Endothelial cell of umbilical vein (primary cell): ENCODE data around the gene SUFU. TPM values are rescaled to one million over a fixed set of nuclear protein-coding genes. Genes with fewer than 3 reads are reported as not detected.
A peak's percentile ranks its signal among the peaks of the same experiment; 100 is the strongest.

Experiments
- BruUV-seq: library from RNA; stranded (reverse); fragments of 400-500 nt; replicated peaks from 2 replicates; lab custom pipeline; 2021; lab: Mats Ljungman, UMichigan
- CTCF ChIA-PET: fragments of 300-600, 350-600 bp; sonication (Branson Sonifier 250); formaldehyde crosslinking; loops from one replicate; lab custom pipeline; 2021; ENCODE audit warnings: antibody characterized with exemption, inconsistent platforms; lab: Charles Lee
- POLR2A ChIA-PET: fragments of 300-600, 350-600 bp; sonication (Branson Sonifier 250); formaldehyde crosslinking; loops from one replicate; lab custom pipeline; 2021; ENCODE audit warnings: antibody characterized with exemption, inconsistent platforms; lab: Charles Lee
- DNase-seq: peaks from one replicate; pipeline ENCODE4 v3.0.0-alpha.2; 2011; ENCODE audit warnings: low read depth, low spot score
- FAIRE-seq: peaks from 2 replicates; lab custom pipeline; 2011; peaks lifted over from hg19 to GRCh38; lab: Jason Lieb, UNC
- H2AFZ ChIP-seq: 2 replicates; pipeline ENCODE4 v1.6.0; 2012; ENCODE audit warnings: low read depth, low read length, control low read depth, inconsistent platforms
- H3K27ac ChIP-seq: 2 replicates; pipeline ENCODE4 v1.5.1; 2011; ENCODE audit warnings: low read depth, mild to moderate bottlenecking, control low read depth, low read length, moderate library complexity; ENCODE audit not compliant: insufficient read depth
- H3K27me3 ChIP-seq, 2 experiments: 2 replicates each; pipeline versions ENCODE4 v1.6.0 to v1.6.1; 2011; ENCODE audit warnings: low read length in 2 of 2, mixed read lengths in 1 of 2; ENCODE audit not compliant: control insufficient read depth in 2 of 2, insufficient read depth in 2 of 2
- H3K36me3 ChIP-seq, 2 experiments: 2 replicates in 1 of 2; 3 replicates in 1 of 2; pipeline ENCODE4 v1.5.1; 2011; ENCODE audit warnings: low read length in 2 of 2, mild to moderate bottlenecking in 1 of 2, moderate library complexity in 1 of 2; ENCODE audit not compliant: control insufficient read depth in 2 of 2, insufficient read depth in 2 of 2; ENCODE audit errors: extremely low read depth in 1 of 2
- H3K4me1 ChIP-seq: 3 replicates; pipeline ENCODE4 v1.5.1; 2011; ENCODE audit warnings: mild to moderate bottlenecking, low read length; ENCODE audit not compliant: control insufficient read depth, insufficient read depth; ENCODE audit errors: extremely low read depth
- H3K4me2 ChIP-seq: 2 replicates; pipeline ENCODE4 v1.6.1; 2011; ENCODE audit warnings: low read length, control low read depth, mixed read lengths; ENCODE audit not compliant: insufficient read depth
- H3K4me3 ChIP-seq, 3 experiments: fragments of 200-600 bp in 1 of 3; sonication (generic), shearing (Covaris generic) in 1 of 3; replicated peaks in 1 of 3; 2 replicates each; pipeline ENCODE4 v1.5.1; 2011 to 2016; ENCODE audit warnings: control low read depth in 3 of 3, low read length in 3 of 3, mild to moderate bottlenecking in 2 of 3, inconsistent platforms in 1 of 3, low read depth in 1 of 3, moderate library complexity in 1 of 3; ENCODE audit not compliant: insufficient read depth in 1 of 3
- H3K79me2 ChIP-seq: 2 replicates; pipeline ENCODE4 v1.6.0; 2012; ENCODE audit warnings: low read length, inconsistent platforms; ENCODE audit not compliant: control insufficient read depth, insufficient read depth
- H3K9ac ChIP-seq: replicated peaks from 2 replicates; pipeline ENCODE3; 2011; ENCODE audit warnings: low read length, control low read depth; ENCODE audit not compliant: insufficient read depth; ENCODE audit errors: extremely low read depth
- H3K9me1 ChIP-seq: replicated peaks from 3 replicates; pipeline ENCODE4 v1.6.0; 2011; ENCODE audit warnings: mild to moderate bottlenecking, low read length; ENCODE audit not compliant: control insufficient read depth, insufficient read depth; ENCODE audit errors: extremely low read depth
- H3K9me3 ChIP-seq: replicated peaks from 2 replicates; pipeline ENCODE4 v1.5.1; 2012; ENCODE audit warnings: low read length, inconsistent platforms; ENCODE audit not compliant: control insufficient read depth, insufficient read depth
- H4K20me1 ChIP-seq: replicated peaks from 2 replicates; pipeline ENCODE3; 2011; ENCODE audit warnings: mild to moderate bottlenecking, low read length; ENCODE audit not compliant: control insufficient read depth, insufficient read depth; ENCODE audit errors: extremely low read depth
- EZH2 ChIP-seq: IDR thresholded peaks from 2 replicates; pipeline ENCODE4 v1.6.1; 2012; ENCODE audit warnings: borderline replicate concordance, low read depth, mild to moderate bottlenecking, moderate library complexity, low read length, inconsistent platforms; ENCODE audit not compliant: severe bottlenecking
- FOS ChIP-seq: IDR thresholded peaks from 2 replicates; pipeline ENCODE4 v1.6.1; 2011; ENCODE audit warnings: mild to moderate bottlenecking, low read length, moderate library complexity, borderline replicate concordance; ENCODE audit not compliant: insufficient read depth
- GATA2 ChIP-seq: IDR thresholded peaks from 2 replicates; pipeline ENCODE4 v1.7.0; 2011; ENCODE audit warnings: low read depth, mild to moderate bottlenecking, moderate library complexity, mixed read lengths, low read length; ENCODE audit not compliant: insufficient read length, insufficient read depth
- JUN ChIP-seq: IDR thresholded peaks from 2 replicates; pipeline ENCODE4 v1.6.1; 2011; ENCODE audit warnings: borderline replicate concordance, low read depth; ENCODE audit not compliant: insufficient read length, insufficient read depth
- MYC ChIP-seq: IDR thresholded peaks from one replicate; pipeline ENCODE4 v1.6.1; 2011; ENCODE audit warnings: mild to moderate bottlenecking, low read depth, low read length
- POLR2A ChIP-seq: IDR thresholded peaks from 2 replicates; pipeline ENCODE4 v1.6.1; 2012; ENCODE audit warnings: low read depth, mild to moderate bottlenecking, control low read depth, low read length
- POLR2AphosphoS5 ChIP-seq: IDR thresholded peaks from 2 replicates; pipeline ENCODE4 v1.6.1; 2012; ENCODE audit warnings: low read depth, mild to moderate bottlenecking, control low read depth, low read length, moderate library complexity; ENCODE audit not compliant: insufficient read depth
- dilution Hi-C: fragments of 300-500 bp; cut with MboI; formaldehyde crosslinking; loops from one replicate; pipeline ENCODE4 v1.15.0; 2019; ENCODE audit warnings: low sequenced_read_pairs; ENCODE audit not compliant: extremely low pct_ligation_motif_present
- intact Hi-C: fragments of 100-400 bp; cut with micrococcal nuclease; formaldehyde crosslinking; loops from one replicate; pipeline ENCODE4 v1.10.0; 2022
- polyA plus RNA-seq, 4 experiments: library from polyadenylated mRNA; depleted of rRNA in 3 of 4; stranded (reverse) in 3 of 4; unstranded in 1 of 4; fragments of >200 nt; gene quantifications; 2 replicates each; pipeline versions ENCODE4 v1.2.1 to v1.2.3, GENCODE V29; 2011 to 2012; ENCODE audit warnings: missing spikeins in 1 of 4
- total RNA-seq: library from RNA; stranded (reverse); gene quantifications from 2 replicates; pipeline ENCODE4 v1.2.3, GENCODE V29; 2021
- TF ChIP-seq, protein P1 (sequence below), 2 donors: IDR thresholded peaks; 1 replicate in 1 of 2; 2 replicates in 1 of 2; pipeline ENCODE4 v1.5.1; 2011; ENCODE audit warnings: low read length in 2 of 2, mild to moderate bottlenecking in 2 of 2, moderate library complexity in 2 of 2, control low read depth in 1 of 2, inconsistent platforms in 1 of 2, low read depth in 1 of 2; ENCODE audit not compliant: insufficient read depth in 1 of 2; ENCODE audit errors: extremely low read depth in 1 of 2
- TF ChIP-seq, protein P2 (sequence below): IDR thresholded peaks from 2 replicates; pipeline ENCODE4 v1.6.1; 2011; ENCODE audit not compliant: insufficient read depth, insufficient read length

The SUFU gene
- total and polyA plus RNA-seq, 2 donors (not counting 3 experiments of a cell fraction or from before 2014, with no cell fraction given): 10.1 to 16.3 TPM

DNA sequence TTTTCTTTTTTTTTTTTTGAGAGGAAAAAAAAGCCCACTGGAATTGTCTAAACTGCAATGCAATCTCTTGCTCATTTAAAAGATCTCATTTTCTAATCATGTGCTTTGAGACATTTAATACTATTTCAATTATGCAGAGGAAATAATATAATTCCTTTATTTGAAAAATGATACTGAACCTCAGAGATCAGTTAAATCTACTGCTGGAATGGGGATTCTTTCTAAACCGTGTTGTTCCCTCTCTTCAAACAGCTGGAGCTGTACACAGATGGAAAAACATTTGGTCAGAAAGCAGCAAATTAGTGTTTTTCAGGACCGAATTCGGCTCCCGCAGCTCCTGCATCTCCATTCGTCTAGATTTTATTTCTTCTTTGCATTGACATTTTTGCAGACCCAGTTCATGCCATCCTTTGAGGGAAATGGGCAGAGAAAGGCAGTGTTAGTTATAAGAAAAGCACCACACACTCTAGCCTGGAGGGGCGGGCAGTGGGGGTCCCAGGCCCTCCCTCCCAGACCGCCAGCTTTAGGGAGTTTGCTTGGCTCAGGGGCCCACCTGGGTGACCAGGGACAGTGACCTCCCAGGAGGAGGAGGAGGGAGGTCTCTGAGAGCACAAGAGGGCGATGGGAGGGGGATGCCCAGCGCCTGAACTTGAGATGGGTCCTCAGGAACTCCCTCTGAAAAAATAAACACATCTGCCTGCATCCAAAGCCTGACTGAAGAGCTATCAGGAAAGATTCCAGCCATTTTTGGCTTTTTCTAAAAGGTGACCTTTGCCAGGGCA lies 173.0 kb downstream of the SUFU start:
- no TSS peak for BruUV-seq
- intact Hi-C loops: no loop called here
- H3K4me2 ChIP-seq: no peak overlapping the region

More for the DNA sequence above, 173.0 kb downstream of the SUFU start:
- Histone ChIP-seq H3K9me1 (no peaks in the 10 kb centered on the region), H3K9me3 (no peaks in the 10 kb centered on the region), H3K4me1 (peaks cover 5% of the 10 kb centered on the region), H4K20me1 (no peaks in the 10 kb centered on the region), H3K9ac (no peak overlapping the region), H2AFZ (no peak overlapping the region), H3K27me3 (no peaks in the 10 kb centered on the region), H3K27ac (no peak overlapping the region), H3K4me3 (no peak overlapping the region), H3K36me3 (no peaks in the 10 kb centered on the region), H3K79me2 (no peaks in the 10 kb centered on the region)
- dilution Hi-C loops: no loop called here
- FAIRE-seq: peak; percentile 50
- DNase-seq: no peak
- ChIA-PET CTCF (interaction anchor here (1.3 to 8.1 kb wide), 5 partner anchors 34 to 224 kb away, joined by 3 to 75 read pairs (median 9); partner anchors contain the start of genes ARL3 and SUFU), POLR2A (no interaction called here)
- TF ChIP-seq JUN: no peak
- no peak for TF ChIP-seq POLR2A
- no peak for TF ChIP-seq MYC
- no peak for TF ChIP-seq POLR2AphosphoS5
- TF ChIP-seq FOS: no peak
- no peak for TF ChIP-seq EZH2
- TF ChIP-seq, protein P1, sequence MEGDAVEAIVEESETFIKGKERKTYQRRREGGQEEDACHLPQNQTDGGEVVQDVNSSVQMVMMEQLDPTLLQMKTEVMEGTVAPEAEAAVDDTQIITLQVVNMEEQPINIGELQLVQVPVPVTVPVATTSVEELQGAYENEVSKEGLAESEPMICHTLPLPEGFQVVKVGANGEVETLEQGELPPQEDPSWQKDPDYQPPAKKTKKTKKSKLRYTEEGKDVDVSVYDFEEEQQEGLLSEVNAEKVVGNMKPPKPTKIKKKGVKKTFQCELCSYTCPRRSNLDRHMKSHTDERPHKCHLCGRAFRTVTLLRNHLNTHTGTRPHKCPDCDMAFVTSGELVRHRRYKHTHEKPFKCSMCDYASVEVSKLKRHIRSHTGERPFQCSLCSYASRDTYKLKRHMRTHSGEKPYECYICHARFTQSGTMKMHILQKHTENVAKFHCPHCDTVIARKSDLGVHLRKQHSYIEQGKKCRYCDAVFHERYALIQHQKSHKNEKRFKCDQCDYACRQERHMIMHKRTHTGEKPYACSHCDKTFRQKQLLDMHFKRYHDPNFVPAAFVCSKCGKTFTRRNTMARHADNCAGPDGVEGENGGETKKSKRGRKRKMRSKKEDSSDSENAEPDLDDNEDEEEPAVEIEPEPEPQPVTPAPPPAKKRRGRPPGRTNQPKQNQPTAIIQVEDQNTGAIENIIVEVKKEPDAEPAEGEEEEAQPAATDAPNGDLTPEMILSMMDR (IDR thresholded peaks at IDR 0.05; ENCODE audit: extremely low read depth in 1 of 2, insufficient read depth in 1 of 2, low read depth in 1 of 2, low read length in 2 of 2): no peak
- no peak for TF ChIP-seq GATA2
- TF ChIP-seq, protein P2, sequence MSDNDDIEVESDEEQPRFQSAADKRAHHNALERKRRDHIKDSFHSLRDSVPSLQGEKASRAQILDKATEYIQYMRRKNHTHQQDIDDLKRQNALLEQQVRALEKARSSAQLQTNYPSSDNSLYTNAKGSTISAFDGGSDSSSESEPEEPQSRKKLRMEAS: no peak
